Activated CD4-positive, alpha-beta T cell treated with anti-CD3 and anti-CD28 coated beads, Interleukin-2, amount 50 U/mL, for 4 hours (primary cell): ENCODE results near the gene C3orf22.

Experiments
- DNase-seq, 2 experiments: peaks; one replicate each; pipeline ENCODE4 v3.0.0-alpha.2; 2020

Gene C3orf22

DNA sequence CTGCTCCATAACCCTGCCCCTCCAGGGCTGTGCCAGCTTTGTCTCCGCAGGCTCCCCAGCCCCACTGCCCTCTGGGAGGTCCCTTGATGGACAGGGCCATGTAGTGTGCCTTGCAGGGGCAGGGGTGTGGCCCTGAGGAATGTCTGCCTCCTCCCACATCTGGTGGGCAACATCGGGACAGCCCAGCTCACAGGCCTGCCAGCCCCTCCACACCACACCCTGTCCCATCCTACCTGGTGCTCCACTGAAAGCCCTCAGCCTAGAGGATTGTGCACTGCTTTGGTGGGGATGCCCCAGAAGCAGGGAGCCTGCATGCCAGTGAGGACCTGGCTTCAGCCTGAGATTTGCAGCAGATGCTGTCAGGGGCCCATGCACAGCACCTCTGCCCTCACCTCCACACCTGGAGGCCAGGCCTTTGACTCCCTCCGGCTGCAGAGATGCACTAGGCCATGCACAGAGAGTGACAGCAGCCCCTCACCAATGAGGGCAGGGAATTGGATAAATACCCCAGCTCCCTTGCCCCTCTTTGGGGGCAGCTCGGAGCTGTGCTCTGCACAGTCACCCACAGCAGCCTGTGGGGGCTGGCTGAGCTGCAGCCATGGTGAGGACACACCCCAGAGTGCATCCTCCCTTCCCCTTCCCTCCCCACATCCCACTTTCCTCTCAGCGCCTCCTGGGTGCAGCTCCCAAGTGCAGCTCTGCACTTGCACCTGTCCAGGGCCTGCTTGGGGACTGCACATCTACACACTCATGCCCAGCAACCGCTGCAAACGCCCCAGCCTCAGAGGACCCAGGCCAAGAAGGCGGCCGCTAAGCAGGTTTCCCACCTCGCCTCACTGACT, 2.7 kb downstream of the C3orf22 start:
- no peak for DNase-seq

GRCh38 chr3:126554560-126555525, 3.9 kb downstream of the C3orf22 start:
- no peak for DNase-seq

- DNase-seq: no peak
These were observed 5.2 kb downstream of the C3orf22 start for GRCh38 chr3:126553284-126554084.

DNA sequence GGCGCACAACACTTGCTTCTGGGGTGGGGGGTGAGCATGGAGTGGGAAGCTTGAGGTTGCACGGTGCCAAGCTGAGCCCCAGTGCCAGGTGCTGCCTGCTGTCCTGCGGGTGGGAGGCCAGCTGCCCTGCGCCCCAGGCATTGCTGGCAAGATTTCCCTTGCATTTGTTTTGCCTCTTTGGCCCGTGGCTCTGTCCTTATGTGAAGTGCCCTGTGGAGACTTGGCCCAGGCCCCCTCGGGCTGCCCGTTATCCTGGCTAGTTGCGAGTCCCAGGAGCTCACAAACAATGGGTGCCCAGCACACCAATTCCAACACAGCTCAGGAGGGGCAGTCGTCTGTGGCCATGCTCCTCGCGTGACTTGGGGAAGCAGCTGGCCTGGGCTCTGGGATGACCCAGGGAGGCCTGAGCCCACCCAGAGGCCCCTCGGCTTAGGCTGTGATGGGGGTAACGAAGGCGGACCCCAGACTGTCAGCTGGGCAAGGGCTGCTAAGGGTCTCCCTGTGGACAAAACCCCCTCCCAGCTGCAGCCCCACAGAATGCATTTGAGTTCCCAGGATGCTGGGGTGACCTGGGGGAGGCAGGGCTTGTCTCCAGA, 5.9 kb downstream of the C3orf22 start:
- no peak for DNase-seq

DNA sequence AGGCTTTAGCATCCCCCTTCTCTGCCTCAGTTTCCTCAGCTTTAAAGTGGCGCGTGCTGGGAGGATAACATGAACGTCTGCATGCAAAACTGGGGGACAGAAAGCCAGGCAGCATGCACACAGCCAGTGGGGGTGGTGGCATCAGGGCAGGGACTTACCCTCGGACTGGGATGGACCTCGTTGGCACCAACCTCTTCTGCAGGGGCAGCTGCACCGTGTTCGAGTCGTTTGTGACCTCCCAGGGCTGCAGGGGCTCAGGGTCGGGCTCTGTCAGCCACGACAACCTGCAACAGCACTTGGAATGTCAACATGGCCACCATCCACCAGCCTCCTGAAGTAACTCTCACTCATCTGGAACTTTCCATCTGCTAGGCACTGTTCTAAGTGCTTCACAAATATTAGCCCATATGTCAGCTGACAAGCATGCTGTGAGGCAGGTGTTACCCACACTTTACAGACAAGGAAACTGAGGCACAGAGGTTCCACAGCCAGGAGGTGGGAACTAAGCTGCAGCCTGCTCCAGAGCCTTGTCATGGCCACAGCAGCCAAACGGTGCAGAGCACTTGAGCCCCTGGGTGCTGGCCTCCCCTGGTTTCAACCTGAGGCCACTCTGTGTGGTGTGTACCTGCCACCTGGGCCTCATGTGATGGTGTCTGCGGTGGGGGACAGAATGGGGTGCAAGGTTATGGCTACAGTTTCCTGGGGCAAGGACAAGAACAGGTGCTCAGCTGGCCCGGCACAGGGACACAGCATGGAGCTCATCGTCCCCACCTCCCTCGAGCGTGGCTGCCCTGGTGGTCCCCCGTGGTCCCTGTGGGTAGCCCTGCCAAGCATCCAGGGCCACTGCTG, 6.7 kb downstream of the C3orf22 start:
- DNase-seq: no peak

DNA sequence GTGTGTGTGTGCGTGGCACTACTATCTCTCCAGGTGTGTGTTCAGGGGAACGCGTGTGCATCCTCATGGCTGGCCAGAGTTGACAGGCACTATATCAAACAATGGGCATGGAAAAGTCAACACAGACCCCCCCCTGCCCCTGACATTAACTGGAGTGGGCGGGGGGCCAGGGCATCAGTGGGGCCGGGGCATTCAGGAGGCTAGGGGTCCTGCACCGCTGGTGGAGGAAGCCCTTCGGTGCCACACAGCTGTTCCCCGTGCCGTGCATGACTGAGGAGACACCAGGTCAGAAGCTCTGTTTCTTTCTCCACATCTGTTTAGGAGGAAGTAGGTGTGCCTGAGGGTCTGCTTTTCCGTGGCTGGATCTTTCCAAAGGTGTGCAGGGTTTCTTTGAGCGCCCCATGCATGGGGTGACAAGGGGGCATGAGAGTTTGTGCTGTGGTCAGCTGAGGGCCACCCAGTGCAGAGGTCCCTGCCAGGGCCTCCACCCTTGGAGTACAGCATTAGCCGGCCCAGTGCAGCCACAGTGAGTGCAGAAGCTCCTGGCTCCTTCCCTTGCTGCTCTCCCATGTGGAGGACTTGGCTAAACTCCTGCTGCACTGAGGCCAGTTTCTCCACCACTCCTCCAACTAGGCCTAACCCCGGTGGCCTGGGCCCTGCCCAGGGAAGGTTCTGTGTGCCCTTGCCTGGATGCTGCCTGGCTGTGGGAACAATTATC, 7.5 kb downstream of the C3orf22 start:
- no peak for DNase-seq

GRCh38 chr3:126550488-126551051, 8.2 kb downstream of the C3orf22 start:
- DNase-seq: no peak

DNA sequence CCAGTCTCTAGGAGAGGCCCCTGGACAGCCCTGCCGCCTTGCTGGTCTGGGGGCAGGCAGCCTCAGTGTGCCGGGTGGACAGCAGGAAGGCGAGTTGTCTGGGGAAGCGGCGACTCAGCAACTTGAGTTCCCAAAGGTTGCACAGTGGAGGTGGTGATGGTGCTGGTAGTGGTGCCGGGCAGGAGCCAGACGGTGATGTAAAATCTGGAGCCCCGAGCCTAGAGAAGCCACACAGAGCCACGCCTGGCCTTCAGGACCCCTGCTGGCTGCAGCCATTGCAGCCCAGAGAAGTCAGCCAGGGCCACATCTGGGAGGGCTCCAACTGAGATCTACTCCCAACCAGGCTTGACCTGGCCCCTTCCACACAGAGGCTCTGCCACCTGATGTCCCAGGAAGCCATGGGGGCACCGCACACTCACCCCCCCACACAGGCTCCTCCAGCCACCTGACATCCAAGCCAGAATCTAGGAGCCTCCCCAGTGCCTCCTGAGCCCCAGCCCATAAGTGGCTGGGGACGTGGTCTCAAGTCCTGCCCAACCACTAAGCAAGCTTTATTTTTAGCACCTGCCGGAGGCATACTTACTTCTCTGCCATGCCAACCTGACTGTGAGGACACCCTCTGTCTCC, 8.8 kb downstream of the C3orf22 start:
- DNase-seq: no peak

DNA sequence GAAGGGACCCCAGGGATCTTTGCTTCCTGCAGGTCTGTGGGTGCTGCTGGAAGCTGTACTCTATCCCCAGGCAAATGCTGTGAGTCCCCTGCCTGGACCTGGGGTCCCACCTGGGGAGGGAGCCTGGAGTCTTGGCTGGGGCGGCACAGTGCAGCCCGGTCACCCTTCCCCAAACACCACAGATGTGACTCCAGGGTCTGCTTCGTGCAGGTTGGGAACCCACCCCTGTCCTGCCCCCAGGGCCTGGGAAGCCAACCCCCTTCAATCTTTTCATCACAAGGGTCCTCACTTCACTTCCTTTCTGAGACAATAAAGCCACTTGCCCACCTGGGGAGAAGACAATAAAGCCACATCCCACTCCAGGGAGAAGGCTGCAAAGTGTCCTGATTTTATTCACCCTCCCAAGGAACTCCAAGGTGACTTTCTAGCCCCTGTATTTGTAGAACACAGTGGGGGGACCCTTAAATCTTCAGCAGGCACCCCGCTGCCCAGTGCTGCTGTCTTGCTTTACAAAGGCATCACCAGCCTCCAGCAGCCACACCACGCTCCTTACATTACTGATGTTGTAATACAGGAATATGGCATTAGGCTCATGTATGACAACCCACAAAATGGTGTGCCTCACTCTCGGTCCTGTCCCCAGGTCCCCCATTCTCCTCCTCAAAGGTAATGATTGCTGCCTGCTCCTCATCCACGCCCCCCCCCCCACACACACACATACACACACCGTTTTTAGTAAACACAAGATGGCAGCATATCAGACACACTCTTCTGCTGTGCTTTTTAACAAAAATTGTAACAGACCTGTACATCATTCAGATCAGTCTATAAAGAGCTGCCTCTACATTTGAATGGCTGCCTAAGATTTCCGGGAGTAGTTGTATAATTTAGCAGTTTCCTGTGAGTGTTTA, 9.9 kb downstream of the C3orf22 start:
- no peak for DNase-seq

GRCh38 chr3:126547721-126548120, 11.0 kb downstream of the C3orf22 start:
- DNase-seq: no peak

GRCh38 chr3:126546549-126547239, 12.0 kb downstream of the C3orf22 start:
- DNase-seq: no peak

DNA sequence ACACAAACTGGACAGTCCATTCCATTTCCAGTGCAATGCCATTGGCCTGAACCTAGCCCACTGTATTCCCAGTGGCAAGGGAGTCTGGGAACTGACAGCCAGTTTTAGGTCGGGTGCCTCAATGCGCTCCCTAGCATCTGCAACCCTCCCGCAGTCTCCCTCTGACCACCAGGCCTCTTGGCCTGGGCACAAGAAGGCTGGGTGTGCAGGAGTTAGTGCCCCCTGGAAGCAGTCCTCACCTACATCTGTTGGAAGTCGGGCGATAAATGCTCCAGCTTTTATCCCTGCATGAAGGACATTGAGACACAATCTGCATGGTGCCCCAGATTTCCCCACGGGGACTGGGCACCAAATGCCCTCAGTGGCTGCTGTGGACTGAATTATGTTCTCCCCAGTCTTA, 12.7 kb downstream of the C3orf22 start:
- DNase-seq: no peak

- DNase-seq: no peak
These were observed 13.2 kb downstream of the C3orf22 start for GRCh38 chr3:126545544-126545943.

GRCh38 chr3:126544596-126545281, 14.0 kb downstream of the C3orf22 start:
- DNase-seq: no peak

- DNase-seq: no peak
These were observed 15.2 kb downstream of the C3orf22 start for GRCh38 chr3:126543457-126544061.

DNA sequence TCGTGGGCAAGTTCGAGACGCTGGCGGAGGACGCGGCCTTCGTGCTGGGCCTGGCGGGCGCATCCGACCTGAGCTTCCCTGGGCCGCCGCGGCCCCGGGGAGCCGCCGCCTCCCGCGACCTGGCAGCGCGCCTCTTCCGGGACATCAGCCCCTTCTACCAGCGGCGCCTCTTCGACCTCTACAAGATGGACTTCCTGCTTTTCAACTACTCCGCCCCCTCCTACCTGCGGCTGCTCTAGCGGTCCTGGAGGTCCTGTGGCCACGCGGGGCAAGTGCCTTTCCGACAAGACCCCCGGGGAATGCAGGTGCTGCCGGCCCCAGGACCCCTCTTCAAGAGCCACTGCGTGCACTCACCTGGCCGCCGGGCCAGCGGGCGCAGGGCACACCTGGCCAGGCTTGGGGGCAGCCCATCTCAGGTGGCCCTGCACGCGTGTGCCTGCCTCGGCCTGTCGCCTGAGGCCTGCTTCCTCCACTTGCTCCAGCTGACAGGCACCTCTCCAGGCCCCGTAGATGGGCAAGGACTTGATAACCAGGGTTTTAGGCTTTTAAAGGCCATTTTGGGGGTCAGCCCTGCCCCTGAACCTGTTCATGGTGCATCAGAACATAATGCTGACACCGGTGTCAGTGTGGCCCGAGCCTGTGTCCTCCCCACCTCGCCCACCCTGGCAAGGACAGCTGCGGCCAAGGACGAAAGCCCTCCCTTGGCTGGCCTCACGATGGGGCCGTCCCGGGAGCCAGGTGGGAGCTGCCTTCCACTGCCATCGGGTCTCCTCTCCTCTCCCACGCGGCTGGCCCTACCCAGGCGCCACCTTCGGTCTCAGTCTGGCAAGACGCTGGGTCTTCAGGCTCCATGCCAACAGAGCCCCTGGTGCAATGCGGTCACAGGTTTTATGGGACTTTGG, 16.1 kb downstream of the C3orf22 start:
- DNase-seq: no peak
